Esophagus muscularis mucosa (tissue), 4 donors: ENCODE results near the gene KIAA1143.

ENCODE experiments used
- CTCF ChIP-seq, 3 experiments: fragments of 200-600 bp in 2 of 3; fragments of 450-650 bp in 1 of 3; sonication (generic) in 2 of 3; IDR thresholded peaks; one replicate each; pipeline ENCODE4 v1.5.1; 2017 to 2019; ENCODE audit warnings: antibody characterized with exemption in 3 of 3, mild to moderate bottlenecking in 2 of 3, moderate library complexity in 1 of 3
- EP300 ChIP-seq: sonication (generic); formaldehyde crosslinking; IDR thresholded peaks from one replicate; pipeline ENCODE4 v1.6.1; 2017; ENCODE audit warnings: antibody characterized with exemption
- POLR2A ChIP-seq: fragments of 450-650 bp; IDR thresholded peaks from one replicate; pipeline ENCODE4 v1.6.1; 2017; ENCODE audit warnings: antibody characterized with exemption, moderate library complexity, mild to moderate bottlenecking, low read depth
- POLR2AphosphoS5 ChIP-seq, 2 donors: sonication (generic); formaldehyde crosslinking; IDR thresholded peaks; one replicate each; pipeline ENCODE4 v1.6.1; 2017; ENCODE audit warnings: antibody characterized with exemption in 2 of 2

GRCh38 chr3:44722103-44722401, 39.4 kb downstream of the KIAA1143 start:
- no peak for TF ChIP-seq CTCF (IDR thresholded peaks at IDR 0.05)
- no peak for TF ChIP-seq POLR2A
- TF ChIP-seq POLR2AphosphoS5 (IDR thresholded peaks at IDR 0.05): no peak
- TF ChIP-seq EP300: no peak
